GM19025 (cell line): ENCODE measurements around the gene GATA2.

ENCODE experiments used
- ATAC-seq: cut with Tn5 transposase; IDR thresholded peaks from one replicate; pipeline ENCODE4 v1.9.1; 2021; ENCODE audit warnings: mild to moderate bottlenecking, low read depth, moderate library complexity; ENCODE audit not compliant: unreplicated experiment

GATA2 gene

DNA sequence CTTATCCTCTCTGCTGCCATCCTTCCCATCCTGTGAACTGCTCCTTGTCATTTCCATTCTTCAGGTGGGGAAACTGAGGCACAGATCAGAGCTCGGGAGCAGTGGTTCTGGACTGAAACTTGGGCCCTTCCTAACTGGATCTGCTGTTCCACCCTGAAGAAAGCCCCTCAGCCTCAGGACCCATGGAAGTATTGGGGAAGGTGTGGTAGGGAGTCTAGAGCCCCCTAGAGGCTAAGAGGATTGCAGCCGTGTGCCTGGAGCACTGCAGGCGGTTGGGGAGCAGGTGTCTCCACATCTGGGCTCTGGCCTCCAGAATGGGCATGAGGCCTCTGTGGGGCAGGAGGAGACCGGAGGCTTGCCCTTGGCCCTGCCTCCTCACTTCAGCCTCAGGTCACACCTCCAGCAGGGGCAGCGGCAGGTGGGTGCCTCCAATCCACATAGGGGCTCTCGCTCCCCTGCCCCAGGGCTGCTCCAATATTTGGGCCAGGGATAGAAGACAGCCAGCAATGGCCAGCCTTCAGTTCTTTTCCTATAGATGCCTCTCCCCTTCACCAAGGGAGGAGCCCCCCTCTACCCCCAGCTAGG lies 54.4 kb downstream of the GATA2 start:
- ATAC-seq = no peak

DNA sequence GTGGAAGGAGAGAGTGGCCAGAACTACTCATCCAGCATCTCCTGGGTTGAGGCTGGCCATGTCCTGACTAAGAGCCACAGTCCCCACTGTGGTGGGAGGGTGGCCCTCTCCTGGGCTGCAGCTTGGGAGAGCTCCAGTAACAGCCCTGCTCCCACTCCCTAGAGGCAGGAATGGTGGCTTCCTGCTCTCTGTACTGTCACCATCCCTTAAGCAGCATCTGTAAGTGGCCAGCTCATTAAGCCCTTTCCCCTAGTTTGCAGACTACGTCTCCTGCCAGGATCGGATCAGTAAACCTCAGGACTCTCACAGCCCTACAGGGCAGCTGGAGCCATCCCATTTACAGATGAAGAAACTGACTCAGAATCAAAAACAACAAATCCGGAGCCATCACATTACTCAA lies 56.8 kb downstream of the GATA2 start:
- no peak for ATAC-seq

DNA sequence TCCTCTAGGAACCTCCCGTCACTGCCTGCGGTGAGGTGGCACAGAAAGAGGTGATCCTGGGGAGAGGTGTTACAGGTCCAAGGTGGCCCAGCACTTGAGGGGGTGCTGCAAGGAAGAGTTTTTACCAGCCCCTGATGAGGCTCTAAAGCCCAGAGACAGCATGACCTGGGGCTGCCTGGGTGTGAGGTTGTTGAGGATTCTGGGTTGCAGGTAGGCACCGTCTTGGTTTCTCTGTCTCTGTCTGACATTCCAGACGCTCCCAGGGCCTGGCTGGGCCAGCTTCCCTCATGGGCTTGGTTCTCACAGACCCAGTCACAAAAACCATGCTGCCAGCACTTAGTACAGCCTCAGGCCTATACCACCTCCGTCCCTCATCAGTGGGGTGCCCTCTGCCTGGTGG lies 57.4 kb downstream of the GATA2 start:
- no peak for ATAC-seq

DNA sequence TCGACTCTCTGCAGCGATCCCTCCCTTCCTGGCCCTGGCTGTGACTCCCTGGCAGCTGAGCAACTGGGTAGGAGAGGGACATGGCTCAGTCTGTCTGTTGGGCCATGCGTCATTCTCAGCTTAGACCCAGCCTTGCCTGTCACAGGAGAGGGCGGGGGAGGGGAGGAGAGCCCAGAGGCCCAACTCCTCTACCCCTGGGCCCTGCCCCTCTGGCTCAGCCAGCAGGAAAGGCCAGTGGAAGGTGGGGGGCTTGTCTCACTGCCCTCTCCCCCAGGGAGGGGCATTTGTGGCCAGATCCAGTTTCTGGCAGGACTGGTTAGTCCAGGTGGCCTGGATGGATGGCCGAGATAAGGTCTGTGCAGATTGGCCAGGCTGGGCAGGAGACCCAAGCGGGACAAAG lies 57.9 kb downstream of the GATA2 start:
- ATAC-seq = no peak

DNA sequence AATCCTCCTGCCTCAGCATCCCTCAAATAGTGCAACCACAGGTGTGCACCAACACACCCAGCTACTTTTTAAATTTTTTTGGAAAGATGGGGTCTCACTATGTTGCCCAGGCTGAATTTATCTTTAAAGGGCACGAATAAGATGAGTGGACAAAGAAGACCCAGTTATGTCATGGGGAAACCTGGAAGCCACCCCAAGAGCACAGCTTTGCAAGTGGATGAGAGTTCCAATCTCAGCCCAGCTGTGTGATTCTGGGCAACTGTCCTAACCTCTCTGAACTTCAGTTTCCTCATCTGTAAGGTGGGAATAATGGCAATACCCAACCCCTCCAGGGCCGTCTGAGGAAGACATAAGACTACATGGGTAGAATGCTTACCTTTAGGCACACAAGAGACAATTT lies 58.5 kb downstream of the GATA2 start:
- no peak for ATAC-seq

DNA sequence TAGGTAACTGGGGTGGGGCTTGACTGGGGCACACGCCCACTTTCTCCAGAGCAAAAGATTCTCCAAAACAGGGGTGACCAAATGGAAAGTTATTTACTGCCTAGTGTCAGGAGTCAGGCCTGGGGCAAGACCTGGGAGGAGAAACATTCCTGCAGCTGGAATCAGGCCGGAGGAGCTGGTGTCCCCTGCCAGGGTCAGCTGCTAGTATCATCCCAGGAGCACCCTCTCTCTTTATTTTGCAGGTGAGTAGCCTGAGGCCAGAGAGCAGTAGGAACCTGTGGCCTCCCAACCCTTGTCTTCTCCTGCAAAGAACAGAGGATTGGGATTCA lies 59.2 kb downstream of the GATA2 start:
- ATAC-seq = no peak

DNA sequence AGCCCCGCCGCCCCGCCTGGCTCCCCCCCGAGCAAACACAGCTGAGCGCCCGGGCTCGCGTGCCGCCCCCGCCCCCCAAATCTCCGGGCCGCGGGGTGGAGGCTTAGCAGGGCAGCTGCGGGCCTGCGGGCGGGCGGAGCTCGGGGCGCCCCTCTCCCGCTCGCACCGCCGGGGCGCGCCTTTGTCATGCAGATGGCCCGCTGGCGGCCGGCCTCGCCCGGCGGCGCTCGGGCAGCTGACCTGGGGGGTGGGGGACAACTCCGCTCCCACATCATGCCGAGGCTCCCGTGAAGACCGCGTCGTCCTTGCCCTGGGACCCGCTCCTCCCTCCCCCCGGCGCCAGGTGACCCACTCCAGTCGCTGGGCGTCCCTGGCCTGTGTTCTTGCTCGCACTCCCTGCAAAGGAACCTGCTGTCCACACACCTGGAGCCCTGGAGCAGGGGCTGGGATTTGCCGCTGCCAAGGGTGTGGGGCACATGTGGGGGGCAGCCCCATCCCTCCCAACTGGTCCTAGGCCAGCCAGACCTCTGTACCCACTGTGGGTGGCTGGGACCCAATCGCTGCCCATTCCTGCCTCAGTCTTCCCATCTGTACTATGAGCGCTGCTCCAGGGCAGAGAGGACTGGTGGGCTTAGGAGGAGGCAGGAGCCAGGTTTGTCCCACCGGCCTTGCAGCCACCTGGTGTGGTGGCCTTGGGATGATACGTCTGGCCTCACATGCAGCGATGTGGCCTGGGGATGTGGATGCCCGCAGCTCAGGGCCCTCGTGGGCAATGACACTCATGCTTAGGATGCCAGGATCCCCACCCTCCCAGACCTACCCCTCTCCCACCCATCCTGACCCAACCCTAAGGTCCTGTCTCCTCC lies 59.8 kb downstream of the GATA2 start:
- no peak for ATAC-seq

DNA sequence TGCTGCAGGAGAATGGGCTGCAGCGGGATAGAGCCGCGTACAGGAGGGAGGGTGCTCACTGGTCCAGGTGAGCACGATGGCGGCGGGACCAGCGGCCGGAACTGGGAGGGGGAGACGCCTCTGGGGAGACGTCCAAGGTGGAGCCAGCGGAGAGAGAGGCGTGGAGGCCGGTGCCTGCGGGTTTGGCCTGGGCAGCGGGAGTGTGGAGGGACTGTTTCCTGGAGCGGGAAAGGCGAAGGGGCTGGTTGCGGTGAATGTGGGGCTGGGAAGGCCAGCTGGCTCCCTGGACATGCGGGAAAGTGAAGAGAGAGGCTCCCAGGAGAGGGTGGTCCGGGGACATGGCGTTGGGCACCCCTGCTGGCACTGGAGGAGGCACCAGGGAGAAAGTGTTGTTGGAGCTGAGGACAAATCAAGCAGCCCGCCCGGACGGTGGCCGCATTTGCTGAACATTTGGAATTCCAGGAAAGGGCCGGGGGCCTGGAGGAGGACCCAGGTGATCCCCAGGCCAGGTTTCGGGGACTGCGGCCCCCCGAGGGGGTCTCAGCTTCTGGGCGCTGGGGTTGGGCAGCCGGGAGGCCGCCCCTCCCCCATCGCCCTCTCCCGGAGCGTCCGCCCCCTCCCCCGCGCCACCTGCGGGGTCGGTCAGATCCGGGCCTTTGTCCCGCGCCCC lies 60.6 kb downstream of the GATA2 start:
- ATAC-seq = no peak

DNA sequence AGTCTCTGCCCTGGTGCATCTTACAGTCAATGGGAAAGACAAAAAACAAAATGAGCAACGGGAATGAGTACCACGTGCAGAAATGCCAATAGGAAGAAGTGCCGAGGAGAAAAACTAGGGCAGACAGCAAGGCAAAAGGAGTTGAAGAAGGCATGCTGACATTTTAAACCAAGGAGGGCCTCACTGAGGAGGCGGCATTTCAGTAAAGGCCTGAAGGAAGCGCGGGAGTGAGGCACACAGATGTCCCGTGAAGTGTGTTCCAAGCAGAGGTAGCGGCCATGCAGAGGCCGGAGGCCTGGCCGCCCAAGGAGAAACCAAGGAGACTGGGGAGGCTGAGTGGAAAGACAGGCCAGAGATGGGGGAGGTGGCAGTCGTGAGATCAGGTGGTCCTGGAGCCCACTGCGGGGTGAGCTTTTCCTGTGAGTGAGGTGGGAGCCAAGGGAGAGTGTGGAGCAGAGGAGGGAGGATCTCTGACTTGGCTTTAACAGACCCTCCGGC lies 61.1 kb downstream of the GATA2 start:
- ATAC-seq = no peak

DNA sequence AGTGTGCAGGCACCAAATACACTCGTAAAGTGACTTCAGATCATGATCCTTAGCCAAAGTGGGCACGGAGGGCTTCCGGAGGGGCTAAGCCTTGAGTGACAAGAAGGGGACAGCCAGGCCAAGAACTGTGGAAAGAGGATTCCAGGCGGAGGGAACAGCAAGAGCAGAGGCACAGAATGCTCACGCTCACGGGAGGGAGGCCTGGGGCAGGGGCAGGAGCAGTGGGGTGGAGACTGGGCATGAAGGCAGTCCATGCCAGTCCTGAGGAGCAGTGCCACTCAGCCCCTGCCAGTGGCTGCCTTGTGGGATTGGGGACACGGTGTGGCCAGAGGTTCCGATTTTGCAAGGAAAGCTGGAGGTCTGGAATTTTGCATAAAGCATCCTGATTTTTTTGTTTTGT lies 62.3 kb downstream of the GATA2 start:
- no peak for ATAC-seq

DNA sequence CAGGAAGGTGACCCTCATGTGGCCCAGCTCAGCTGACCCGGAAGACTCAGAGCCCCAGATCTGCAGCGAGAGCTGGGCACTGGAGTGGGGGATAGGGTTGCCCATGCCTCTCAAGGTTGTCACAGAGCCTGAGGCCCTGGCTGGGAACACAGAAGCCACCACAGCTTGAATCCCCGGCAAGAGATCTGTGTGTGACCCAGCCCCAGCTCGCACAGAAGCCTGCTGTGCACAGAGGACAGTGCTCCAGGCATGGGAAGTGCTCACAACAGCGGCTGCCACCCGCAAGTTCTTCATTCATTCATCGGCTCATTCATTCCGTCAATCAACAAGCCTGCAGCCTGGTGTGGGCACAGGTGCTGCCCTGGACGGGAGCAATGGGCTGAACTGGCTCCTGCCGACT lies 62.7 kb downstream of the GATA2 start:
- no peak for ATAC-seq

DNA sequence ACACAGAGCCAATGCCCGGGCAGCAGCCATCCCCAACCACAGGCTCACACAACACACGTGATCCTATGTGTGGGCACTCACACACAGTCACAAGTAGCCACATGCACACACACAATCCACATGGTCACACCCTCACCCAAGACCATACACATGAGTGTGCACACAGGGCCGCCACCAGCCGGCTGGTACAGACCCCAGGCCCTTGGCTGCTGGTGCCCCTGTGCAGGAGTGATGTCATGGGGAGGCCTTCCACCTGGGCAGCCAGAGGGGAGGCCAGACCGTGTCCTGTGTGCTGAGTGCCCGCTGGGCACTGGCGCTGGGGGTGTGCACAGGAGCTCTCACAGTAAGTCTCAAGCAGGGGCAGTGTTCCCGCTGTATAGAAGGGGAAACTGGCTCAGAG lies 63.2 kb downstream of the GATA2 start:
- ATAC-seq = no peak
